A673 (cell line): ENCODE measurements around the gene HEBP2. TPM values are rescaled to one million over a fixed set of nuclear protein-coding genes. Genes with fewer than 3 reads are reported as not detected.

ENCODE experiments used
- BruUV-seq: library from RNA; stranded (reverse); fragments of 400-500 nt; replicated peaks from 2 replicates; lab custom pipeline; 2021; lab: Mats Ljungman, UMichigan
- CTCF ChIA-PET: fragments of 300-600 bp; sonication (Branson Sonifier 250); formaldehyde crosslinking; loops from one replicate; lab custom pipeline; 2022; ENCODE audit warnings: antibody characterized with exemption; lab: Charles Lee
- POLR2A ChIA-PET: fragments of 300-600 bp; sonication (Branson Sonifier 250); formaldehyde crosslinking; loops from one replicate; lab custom pipeline; 2022; ENCODE audit warnings: antibody characterized with exemption; ENCODE audit not compliant: low non-redundant PET; lab: Charles Lee
- DNase-seq: peaks from one replicate; pipeline ENCODE4 v3.0.0-alpha.2; 2015; ENCODE audit warnings: low spot score
- H3K27ac ChIP-seq: fragments of 200-600 bp; sonication (generic); 2 replicates; pipeline ENCODE4 v1.5.1; 2016; ENCODE audit warnings: mixed run types, low read depth, mild to moderate bottlenecking, mixed read lengths, antibody characterized with exemption, low read length; ENCODE audit not compliant: poor library complexity, severe bottlenecking
- H3K27me3 ChIP-seq: fragments of 200-600 bp; sonication (generic); replicated peaks from 2 replicates; pipeline ENCODE4 v1.6.1; 2017; ENCODE audit warnings: mixed run types, low read depth, mild to moderate bottlenecking, mixed read lengths, antibody characterized with exemption, low read length; ENCODE audit not compliant: insufficient read depth, poor library complexity
- H3K36me3 ChIP-seq: fragments of 200-600 bp; sonication (generic); 2 replicates; pipeline ENCODE4 v1.6.1; 2016; ENCODE audit warnings: mixed run types, mild to moderate bottlenecking, mixed read lengths, antibody characterized with exemption, low read length; ENCODE audit not compliant: insufficient read depth, poor library complexity, severe bottlenecking
- H3K4me1 ChIP-seq: fragments of 200-600 bp; sonication (generic); 2 replicates; pipeline ENCODE4 v1.6.1; 2017; ENCODE audit warnings: mixed run types, mild to moderate bottlenecking, mixed read lengths, antibody characterized with exemption, low read length; ENCODE audit not compliant: insufficient read depth, poor library complexity, severe bottlenecking
- H3K4me3 ChIP-seq: fragments of 200-600 bp; sonication (generic); 2 replicates; pipeline ENCODE4 v1.5.1; 2016; ENCODE audit warnings: low read depth, mixed run types, mild to moderate bottlenecking, mixed read lengths, low read length; ENCODE audit not compliant: poor library complexity, severe bottlenecking
- H3K9me3 ChIP-seq: fragments of 200-600 bp; sonication (generic); 2 replicates; pipeline ENCODE4 v1.6.1; 2016; ENCODE audit warnings: mixed run types, low read depth, mild to moderate bottlenecking, mixed read lengths, antibody characterized with exemption, low read length; ENCODE audit not compliant: poor library complexity, severe bottlenecking
- EZH2 ChIP-seq: fragments of 200-600 bp; sonication (generic); IDR thresholded peaks from 2 replicates; pipeline ENCODE4 v1.6.1; 2017; ENCODE audit warnings: borderline replicate concordance, low read depth, mild to moderate bottlenecking, mixed read lengths, antibody characterized with exemption, low read length; ENCODE audit not compliant: poor library complexity, severe bottlenecking
- intact Hi-C: fragments of 100-400 bp; cut with micrococcal nuclease; formaldehyde crosslinking; loops from one replicate; pipeline ENCODE4 v1.10.0; 2022; ENCODE audit not compliant: unreplicated experiment
- total RNA-seq: library from RNA; stranded (reverse); gene quantifications from 2 replicates; pipeline ENCODE4 v1.2.3, GENCODE V29; 2021
- TF ChIP-seq, protein P1 (sequence below): fragments of 300-800, 200-600 bp; sonication (generic); conservative IDR thresholded peaks from 2 replicates; pipeline ENCODE4 v1.5.1; 2017; ENCODE audit warnings: low read depth, mild to moderate bottlenecking, antibody characterized with exemption, low read length, moderate library complexity, mixed read lengths

Gene HEBP2
- total RNA-seq, 1 experiment from 2014 or later, result 8.7 TPM

DNA sequence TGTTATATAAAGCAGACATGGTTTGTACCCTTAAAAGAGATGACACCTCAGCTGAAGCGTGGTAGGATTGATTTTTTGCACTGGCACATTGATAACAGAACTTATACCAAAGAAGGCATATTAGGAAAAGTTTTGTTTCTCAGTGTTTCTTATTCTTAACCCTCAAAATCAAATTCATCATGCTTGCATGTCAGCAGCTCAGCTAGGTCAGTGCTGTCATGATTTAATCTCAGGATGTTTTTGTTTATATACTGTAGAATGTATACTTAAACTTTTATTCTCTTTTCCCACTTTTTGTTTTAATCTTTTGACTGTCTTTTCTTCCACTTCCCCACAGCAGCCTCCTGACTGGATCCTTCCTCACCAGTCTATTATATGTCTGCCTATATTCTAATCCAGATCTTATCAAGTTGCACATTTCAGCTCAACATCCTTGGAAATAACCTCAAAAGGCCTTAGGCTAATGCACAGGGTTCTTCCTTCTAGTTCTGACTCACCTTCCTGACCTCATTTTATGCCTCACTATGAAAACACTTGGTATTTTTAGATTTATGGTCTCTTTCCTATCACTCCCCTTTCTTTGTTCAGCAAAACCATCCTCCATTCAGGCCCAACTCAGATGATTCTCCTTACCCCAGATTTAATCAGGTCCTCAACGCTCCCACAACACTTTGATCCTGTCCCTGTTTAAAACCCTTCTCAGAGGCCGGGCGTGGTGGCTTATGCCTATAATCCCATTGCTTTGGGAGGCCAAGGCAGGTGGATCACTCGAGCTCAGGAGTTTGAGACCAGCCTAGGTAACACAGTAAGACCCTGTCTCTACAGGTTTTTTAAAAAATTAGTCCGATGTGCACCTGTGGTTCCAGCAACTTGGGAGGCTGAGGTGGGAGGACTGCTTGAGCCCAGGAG, 7.2 kb downstream of the HEBP2 start:
- Histone ChIP-seq H3K27me3 (no peaks in the 10 kb centered on the region), H3K4me1 (peaks cover 4% of the 10 kb centered on the region), H3K27ac (no peak overlapping the region), H3K36me3 (no peaks in the 10 kb centered on the region), H3K4me3 (no peak overlapping the region), H3K9me3 (no peaks in the 10 kb centered on the region)
- TF ChIP-seq EZH2, result no peak
- TF ChIP-seq, protein P1, sequence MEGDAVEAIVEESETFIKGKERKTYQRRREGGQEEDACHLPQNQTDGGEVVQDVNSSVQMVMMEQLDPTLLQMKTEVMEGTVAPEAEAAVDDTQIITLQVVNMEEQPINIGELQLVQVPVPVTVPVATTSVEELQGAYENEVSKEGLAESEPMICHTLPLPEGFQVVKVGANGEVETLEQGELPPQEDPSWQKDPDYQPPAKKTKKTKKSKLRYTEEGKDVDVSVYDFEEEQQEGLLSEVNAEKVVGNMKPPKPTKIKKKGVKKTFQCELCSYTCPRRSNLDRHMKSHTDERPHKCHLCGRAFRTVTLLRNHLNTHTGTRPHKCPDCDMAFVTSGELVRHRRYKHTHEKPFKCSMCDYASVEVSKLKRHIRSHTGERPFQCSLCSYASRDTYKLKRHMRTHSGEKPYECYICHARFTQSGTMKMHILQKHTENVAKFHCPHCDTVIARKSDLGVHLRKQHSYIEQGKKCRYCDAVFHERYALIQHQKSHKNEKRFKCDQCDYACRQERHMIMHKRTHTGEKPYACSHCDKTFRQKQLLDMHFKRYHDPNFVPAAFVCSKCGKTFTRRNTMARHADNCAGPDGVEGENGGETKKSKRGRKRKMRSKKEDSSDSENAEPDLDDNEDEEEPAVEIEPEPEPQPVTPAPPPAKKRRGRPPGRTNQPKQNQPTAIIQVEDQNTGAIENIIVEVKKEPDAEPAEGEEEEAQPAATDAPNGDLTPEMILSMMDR, result no peak
- intact Hi-C loops, result no loop called here
- CTCF ChIA-PET, result no interaction called here
- BruUV-seq, result no TSS peak
- no peak for DNase-seq
- POLR2A ChIA-PET, result no interaction called here

DNA sequence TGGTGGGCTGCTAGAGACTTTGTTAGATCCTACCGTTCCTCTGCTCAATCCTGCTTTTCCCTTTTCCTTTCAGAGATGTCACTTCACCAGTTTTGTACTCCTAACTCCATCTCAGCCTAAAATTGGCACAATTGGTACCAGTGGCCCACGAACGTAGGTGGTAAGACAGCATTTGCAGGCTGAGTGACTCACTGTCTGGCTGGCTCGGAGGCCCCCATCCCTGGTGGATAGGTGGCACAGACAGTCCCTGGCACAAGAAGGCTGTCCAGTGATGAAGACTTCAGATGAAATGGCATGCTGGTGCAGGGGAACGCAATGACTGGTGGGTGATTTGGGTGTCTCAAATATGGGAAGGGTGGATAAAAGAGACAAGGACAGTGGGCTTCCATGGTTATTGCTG, 11.1 kb downstream of the HEBP2 start:
- POLR2A ChIA-PET, result no interaction called here

DNA sequence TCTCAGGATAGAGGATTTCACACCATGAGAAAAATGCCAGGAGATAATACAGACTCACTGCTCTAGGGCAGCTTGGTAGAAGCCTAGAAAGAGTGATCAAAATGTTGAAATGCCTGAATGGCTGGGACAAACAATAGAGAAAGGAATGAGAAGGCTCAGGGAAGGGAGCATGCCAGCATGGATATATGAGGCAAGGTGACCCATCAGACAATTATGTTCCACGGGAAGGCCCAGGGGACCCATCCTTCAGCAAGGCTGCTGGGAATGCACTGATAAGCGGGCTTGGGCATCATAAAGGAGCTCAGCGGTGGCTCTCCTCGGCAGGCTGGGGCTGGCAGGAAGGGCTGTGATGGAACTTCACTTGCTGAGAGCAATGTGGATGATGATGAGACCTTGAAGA, 12.2 kb downstream of the HEBP2 start:
- no peak for DNase-seq
- TF ChIP-seq EZH2, result no peak
- TF ChIP-seq, protein P1, result no peak
- Histone ChIP-seq H3K27ac (no peak overlapping the region), H3K4me1 (no peaks in the 10 kb centered on the region), H3K4me3 (no peak overlapping the region), H3K27me3 (no peaks in the 10 kb centered on the region), H3K9me3 (no peaks in the 10 kb centered on the region), H3K36me3 (no peaks in the 10 kb centered on the region)
- ChIA-PET POLR2A (no interaction called here), CTCF (no interaction called here)
- BruUV-seq, result no TSS peak
- intact Hi-C loops, result no loop called here

More for the DNA sequence above, 11.1 kb downstream of the HEBP2 start:
- Histone ChIP-seq H3K4me3 (no peak overlapping the region), H3K36me3 (no peaks in the 10 kb centered on the region), H3K27ac (no peak overlapping the region), H3K9me3 (no peaks in the 10 kb centered on the region), H3K4me1 (peaks cover 4% of the 10 kb centered on the region), H3K27me3 (no peaks in the 10 kb centered on the region)
- CTCF ChIA-PET, result no interaction called here
- TF ChIP-seq, protein P1, result no peak
- no peak for TF ChIP-seq EZH2
- no peak for DNase-seq
- intact Hi-C loops, result no loop called here
- BruUV-seq, result no TSS peak
